Uterus (tissue), 4 donors: ENCODE data around the gene PLA1A. TPM values are rescaled to one million over a fixed set of nuclear protein-coding genes. Genes with fewer than 3 reads are reported as not detected.

ENCODE experiments used
- DNase-seq, 2 donors: peaks; one replicate each; pipeline ENCODE4 v3.0.0-alpha.2; 2019 to 2020
- H3K27ac ChIP-seq, 2 donors: fragments of 200-600 bp; sonication (generic); 1 replicate in 1 of 2; 2 replicates in 1 of 2; pipeline ENCODE4 v1.5.1; 2016 to 2018
- H3K27me3 ChIP-seq, 2 donors: fragments of 200-600 bp; sonication (generic); one replicate each; pipeline ENCODE4 v1.5.1; 2018 to 2019; ENCODE audit warnings: control low read depth in 1 of 2
- H3K36me3 ChIP-seq, 2 donors: fragments of 200-600 bp; sonication (generic); one replicate each; pipeline ENCODE4 v1.5.1; 2019; ENCODE audit warnings: control low read depth in 1 of 2
- H3K4me1 ChIP-seq, 2 donors: fragments of 200-600 bp; sonication (generic); one replicate each; pipeline ENCODE4 v1.5.1; 2018 to 2019; ENCODE audit warnings: control low read depth in 1 of 2
- H3K4me3 ChIP-seq, 2 donors: fragments of 200-600 bp; sonication (generic); 1 replicate in 1 of 2; 2 replicates in 1 of 2; pipeline ENCODE4 v1.5.1; 2018 to 2019; ENCODE audit warnings: mild to moderate bottlenecking in 1 of 2
- H3K9me3 ChIP-seq, 2 donors: fragments of 200-600 bp; sonication (generic); one replicate each; pipeline ENCODE4 v1.5.1; 2019; ENCODE audit warnings: control low read depth in 1 of 2
- CTCF ChIP-seq, 4 experiments: fragments of 200-600 bp in 2 of 4; fragments of 450-650 bp in 2 of 4; sonication (generic) in 2 of 4; IDR thresholded peaks; one replicate each; pipeline ENCODE4 v1.5.1; 2016 to 2019; ENCODE audit warnings: antibody characterized with exemption in 4 of 4, mild to moderate bottlenecking in 2 of 4, moderate library complexity in 1 of 4
- POLR2A ChIP-seq, 2 donors: fragments of 450-650 bp; IDR thresholded peaks; one replicate each; pipeline ENCODE4 v1.6.1; 2016; ENCODE audit warnings: antibody characterized with exemption in 2 of 2, mild to moderate bottlenecking in 1 of 2, moderate library complexity in 1 of 2
- intact Hi-C: fragments of 100-400 bp; cut with DNase I; formaldehyde crosslinking; loops from one replicate; pipeline ENCODE4 v1.15.1; 2023; ENCODE audit warnings: low total_unique reads
- total RNA-seq, 4 donors: library from RNA; depleted of rRNA in 3 of 4; stranded (reverse); fragments of >200 nt in 3 of 4; gene quantifications; one replicate each; pipeline versions ENCODE4 v1.1.0 to v1.2.4, GENCODE V29; 2014 to 2023
- donor health status: DM: yes; HTN: yes; CAD: no.

PLA1A gene
- total RNA-seq, 4 donors from 2014 or later, result 11.9 to 37.1 (median 16.5) TPM; not detected in 1

- TF ChIP-seq POLR2A (IDR thresholded peaks at IDR 0.05) (no peak), CTCF (IDR thresholded peaks at IDR 0.05) (no peak)
- intact Hi-C loops, result no loop called here
- Histone ChIP-seq H3K9me3 (no peaks in the 10 kb centered on the region), H3K27ac (peak within 1 kb of the TSS; percentile 69 to 71), H3K27me3 (no peaks in the 10 kb centered on the region), H3K4me1 (no peaks in the 10 kb centered on the region), H3K36me3 (no peaks in the 10 kb centered on the region), H3K4me3 (no peak within 1 kb of the TSS)
- peak in 1 of 2 donors; percentile 25 for DNase-seq
These were observed 63.1 kb downstream of the PLA1A start, which contains the start of gene POPDC2 for GRCh38 chr3:119660474-119661440. Gene POPDC2, minus strand, starts transcription at chr3:119660589. Its CDS starts 166 bp downstream, at chr3:119660423.

- no peaks in the 10 kb centered on the region for H3K9me3 ChIP-seq
- TF ChIP-seq CTCF (IDR thresholded peaks at IDR 0.05) (no peak), POLR2A (IDR thresholded peaks at IDR 0.05) (no peak)
- no peak overlapping the region for H3K4me3 ChIP-seq
- peak overlapping the region; percentile 69 to 71 for H3K27ac ChIP-seq
- DNase-seq, result no peak
- H3K4me1 ChIP-seq, result no peaks in the 10 kb centered on the region
- intact Hi-C loops, result no loop called here
- H3K36me3 ChIP-seq, result no peaks in the 10 kb centered on the region
- no peaks in the 10 kb centered on the region for H3K27me3 ChIP-seq
These were observed 65.1 kb downstream of the PLA1A start for GRCh38 chr3:119662604-119663373.

- Histone ChIP-seq H3K27ac (peak overlapping the region; percentile 69 to 71), H3K36me3 (no peaks in the 10 kb centered on the region), H3K9me3 (no peaks in the 10 kb centered on the region), H3K4me1 (no peaks in the 10 kb centered on the region), H3K27me3 (no peaks in the 10 kb centered on the region), H3K4me3 (no peak overlapping the region)
- TF ChIP-seq POLR2A (IDR thresholded peaks at IDR 0.05), result no peak
- intact Hi-C loops, result no loop called here
- DNase-seq, result no peak
These were observed 66.2 kb downstream of the PLA1A start for GRCh38 chr3:119663885-119664284.

- no peaks in the 10 kb centered on the region for H3K4me1 ChIP-seq
- H3K27me3 ChIP-seq, result no peaks in the 10 kb centered on the region
- no peak overlapping the region for H3K4me3 ChIP-seq
- intact Hi-C loops, result no loop called here
- H3K27ac ChIP-seq, result peak overlapping the region; percentile 69 to 71
- H3K9me3 ChIP-seq, result no peaks in the 10 kb centered on the region
- TF ChIP-seq CTCF (IDR thresholded peaks at IDR 0.05) (no peak), POLR2A (IDR thresholded peaks at IDR 0.05) (no peak)
- DNase-seq, result no peak
- no peaks in the 10 kb centered on the region for H3K36me3 ChIP-seq
These were observed 66.7 kb downstream of the PLA1A start for GRCh38 chr3:119664370-119664769.

GRCh38 chr3:119664850-119665379, 67.2 kb downstream of the PLA1A start:
- H3K9me3 ChIP-seq, result no peaks in the 10 kb centered on the region
- no peaks in the 10 kb centered on the region for H3K4me1 ChIP-seq
- no peak for DNase-seq
- no peak overlapping the region for H3K4me3 ChIP-seq
- no peaks in the 10 kb centered on the region for H3K27me3 ChIP-seq
- no peaks in the 10 kb centered on the region for H3K36me3 ChIP-seq
- TF ChIP-seq POLR2A (IDR thresholded peaks at IDR 0.05), result no peak
- TF ChIP-seq CTCF (IDR thresholded peaks at IDR 0.05), result no peak
- intact Hi-C loops, result no loop called here
- peak overlapping the region; percentile 69 to 71 for H3K27ac ChIP-seq
